ENCODE results near the gene CFAP47.
"Not testable (repeated sequence)": the region's sequence is repeated elsewhere in the genome, so short reads cannot be mapped to it uniquely, and the experiment has no call there.

GRCh38 chrX:36075009-36075408 is 155.5 kb downstream of the CFAP47 start:
- not testable (repeated sequence) for TF ChIP-seq CTCF, POLR2A (IDR thresholded peaks at IDR 0.05)

Data from ovary (tissue), 3 donors.